DMS114 treated with DMSO at 0.1 percent for 48 hours (cell line): Measurements from ENCODE around the gene ENTREP3.
"Not testable (repeated sequence)": the region's sequence is repeated elsewhere in the genome, so short reads cannot be mapped to it uniquely, and the experiment has no call there.

ENCODE experiments used
- DNase-seq: peaks from one replicate; lab custom pipeline; 2025; ENCODE audit not compliant: unreplicated experiment; lab: John Stamatoyannopoulos, UW

Gene ENTREP3, protein sequence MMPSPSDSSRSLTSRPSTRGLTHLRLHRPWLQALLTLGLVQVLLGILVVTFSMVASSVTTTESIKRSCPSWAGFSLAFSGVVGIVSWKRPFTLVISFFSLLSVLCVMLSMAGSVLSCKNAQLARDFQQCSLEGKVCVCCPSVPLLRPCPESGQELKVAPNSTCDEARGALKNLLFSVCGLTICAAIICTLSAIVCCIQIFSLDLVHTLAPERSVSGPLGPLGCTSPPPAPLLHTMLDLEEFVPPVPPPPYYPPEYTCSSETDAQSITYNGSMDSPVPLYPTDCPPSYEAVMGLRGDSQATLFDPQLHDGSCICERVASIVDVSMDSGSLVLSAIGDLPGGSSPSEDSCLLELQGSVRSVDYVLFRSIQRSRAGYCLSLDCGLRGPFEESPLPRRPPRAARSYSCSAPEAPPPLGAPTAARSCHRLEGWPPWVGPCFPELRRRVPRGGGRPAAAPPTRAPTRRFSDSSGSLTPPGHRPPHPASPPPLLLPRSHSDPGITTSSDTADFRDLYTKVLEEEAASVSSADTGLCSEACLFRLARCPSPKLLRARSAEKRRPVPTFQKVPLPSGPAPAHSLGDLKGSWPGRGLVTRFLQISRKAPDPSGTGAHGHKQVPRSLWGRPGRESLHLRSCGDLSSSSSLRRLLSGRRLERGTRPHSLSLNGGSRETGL

DNA sequence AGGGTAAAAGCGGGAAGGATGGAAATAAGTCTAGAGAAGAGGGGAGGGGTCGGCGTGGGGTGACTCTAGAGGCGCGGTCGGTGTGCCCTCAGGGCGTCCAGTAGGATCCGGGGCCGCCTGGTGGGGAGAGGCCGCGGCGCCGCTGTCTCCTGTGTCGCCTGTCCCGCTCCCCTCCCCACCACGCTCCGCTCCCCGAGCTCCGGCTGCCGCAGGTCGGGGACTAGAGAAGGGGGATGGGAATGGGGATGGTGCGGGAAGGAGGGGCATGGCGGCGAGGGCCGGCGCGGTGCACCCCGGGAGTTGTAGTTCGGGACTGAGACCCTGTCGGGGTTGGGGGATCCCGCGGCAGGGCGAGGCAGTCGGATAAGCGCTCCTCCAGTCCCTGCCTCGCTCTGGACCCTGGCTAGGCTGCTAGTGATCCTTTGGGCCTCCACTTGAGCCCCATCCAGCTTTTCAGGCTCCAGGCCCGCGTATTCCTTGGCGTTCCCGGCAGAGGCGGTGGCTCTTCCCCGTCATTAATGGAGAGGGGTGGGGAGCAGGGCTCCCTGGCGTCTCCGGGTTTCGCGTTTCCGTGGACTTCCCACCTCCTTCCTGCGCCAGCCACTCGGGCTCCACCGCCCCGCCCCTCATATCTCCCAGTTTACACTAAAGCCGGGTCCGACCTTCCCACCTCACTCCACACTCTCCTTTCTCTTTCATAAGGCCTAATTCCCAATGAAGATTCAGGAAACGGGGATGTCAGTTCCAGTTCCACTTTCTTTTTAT is at the start of gene ENTREP3:
ENTREP3 (minus strand) TSS at position 241 of the 765 bp plus-strand sequence. CDS start 606 bp downstream, outside the sequence.
- peak; percentile 88 for DNase-seq

DNA sequence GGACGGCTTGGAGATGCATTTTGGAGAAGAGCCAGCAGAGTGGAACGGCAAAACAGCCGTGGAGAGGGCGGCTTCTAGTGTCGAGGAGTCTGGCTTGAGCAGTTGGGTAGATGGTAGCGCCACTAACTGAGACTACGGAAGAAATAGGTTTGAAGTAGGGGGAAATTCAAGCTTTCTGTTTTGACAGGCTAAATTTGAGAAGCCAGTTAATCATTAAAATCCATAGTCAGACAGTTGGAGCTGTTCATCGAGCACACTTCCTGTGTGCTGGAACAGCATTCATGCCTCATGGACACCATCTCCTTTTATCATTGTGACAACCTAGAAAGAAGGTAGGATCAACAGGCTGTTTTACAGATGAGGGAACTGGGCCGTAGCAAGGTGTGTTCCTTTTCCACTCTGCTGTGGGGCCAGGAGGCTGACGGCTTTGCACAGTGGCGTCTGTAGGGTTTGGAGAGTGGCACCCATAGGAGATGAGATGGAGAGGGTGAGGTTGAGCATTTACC is 49.3 kb upstream of the ENTREP3 start:
- DNase-seq: no peak

DNA sequence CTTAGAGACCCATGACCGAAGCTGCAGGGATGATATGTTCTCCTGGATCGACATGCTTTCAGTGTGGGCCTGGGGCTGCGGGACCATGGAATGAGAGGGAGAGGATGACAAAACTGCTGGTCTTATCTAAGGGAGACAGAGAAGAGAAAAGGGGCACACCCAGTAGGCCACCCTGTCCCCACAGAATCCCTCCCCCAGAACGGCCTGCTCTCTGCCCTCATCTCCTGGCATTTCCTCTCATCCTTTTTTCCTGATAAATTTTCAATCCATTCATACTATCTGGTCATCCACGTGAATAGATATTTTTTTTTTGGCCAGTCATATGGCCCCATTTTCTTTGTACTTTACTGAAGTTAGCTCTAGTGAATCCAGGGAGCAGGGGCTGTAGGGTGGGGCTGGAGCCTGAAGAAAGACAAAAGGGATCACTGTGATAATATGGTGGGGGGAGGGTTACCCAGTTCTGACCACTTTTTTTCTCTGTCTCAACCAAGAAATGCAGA is 46.1 kb upstream of the ENTREP3 start, which contains the start of gene PKLR:
PKLR (minus strand) TSS at position 97 of the 500 bp plus-strand sequence; CDS start at position 54, 43 bp downstream.
- DNase-seq: no peak

DNA sequence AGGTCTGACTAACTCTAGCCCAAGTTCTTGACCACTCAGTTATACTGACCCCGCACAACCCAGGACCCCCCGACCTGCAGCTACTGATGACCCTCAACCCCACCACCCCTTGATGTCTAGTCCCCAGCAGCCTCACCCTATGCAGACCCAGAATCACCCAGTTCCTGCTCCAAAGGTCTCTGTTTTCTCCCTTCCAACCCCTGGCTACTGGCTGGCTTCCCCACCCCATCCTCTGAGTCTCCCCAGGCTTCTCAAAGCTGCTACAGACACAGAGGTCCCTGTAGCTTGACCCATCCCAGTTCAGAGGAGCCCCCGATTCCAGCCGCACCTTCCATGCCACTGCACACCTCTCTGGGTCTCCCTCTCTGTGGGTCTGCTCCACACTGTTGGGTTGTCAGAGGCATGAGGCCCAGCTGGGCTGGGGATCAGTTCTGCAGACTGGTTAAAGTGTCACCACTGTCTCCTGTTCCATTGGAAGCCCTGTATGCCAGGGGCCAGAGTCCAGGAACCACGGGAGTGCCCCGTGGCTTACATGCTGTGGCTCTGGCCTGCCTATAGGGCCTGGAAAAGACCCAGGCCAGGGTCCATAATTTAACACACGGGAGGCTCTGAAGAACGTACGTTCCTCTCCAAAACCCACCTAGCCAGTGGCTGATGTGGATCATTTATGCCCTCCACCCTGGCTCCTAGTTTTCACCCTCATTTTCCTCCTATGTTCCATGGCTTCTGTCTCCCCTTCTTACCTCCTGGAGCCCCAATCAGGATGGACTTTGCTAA is 45.5 kb upstream of the ENTREP3 start:
- DNase-seq: no peak

DNA sequence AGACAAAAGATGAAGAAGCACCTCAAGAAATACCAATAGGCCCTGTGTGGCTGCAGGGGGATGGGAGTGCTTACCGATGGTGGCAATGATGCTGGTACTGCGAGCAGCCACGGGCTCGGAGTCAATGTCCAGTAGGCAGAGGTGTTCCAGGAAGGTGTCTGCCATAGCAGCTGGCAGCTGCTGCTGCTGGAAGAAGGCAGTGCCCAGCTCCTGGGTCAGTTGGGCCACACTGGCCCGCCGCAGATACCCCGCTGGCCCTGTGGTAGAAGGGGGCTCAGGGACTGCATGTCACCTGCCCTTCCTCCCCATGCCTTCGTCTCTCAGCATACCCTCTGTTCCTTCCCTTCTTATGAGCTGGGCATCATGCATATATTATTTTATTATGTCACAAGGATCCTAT is 44.7 kb upstream of the ENTREP3 start:
- no peak for DNase-seq

DNA sequence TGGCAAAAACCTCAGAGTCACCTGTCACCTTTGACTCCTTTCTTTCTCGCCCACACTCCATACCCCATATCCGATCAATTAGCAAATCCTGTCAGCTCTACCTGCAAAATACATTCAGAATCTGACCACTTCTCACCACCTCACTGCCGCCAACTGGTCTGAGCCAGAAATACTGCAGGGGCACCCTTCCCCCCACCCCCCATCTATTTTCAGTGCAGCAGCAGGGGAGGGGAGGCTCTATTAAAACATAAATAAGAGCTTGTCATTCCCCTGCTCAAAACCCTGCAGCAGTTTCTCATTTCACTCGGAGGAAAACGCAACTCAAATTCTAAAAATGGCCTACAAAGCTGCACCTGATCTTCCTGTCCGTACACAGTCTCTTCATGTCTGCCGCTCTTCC is 42.1 kb upstream of the ENTREP3 start:
- DNase-seq: no peak

DNA sequence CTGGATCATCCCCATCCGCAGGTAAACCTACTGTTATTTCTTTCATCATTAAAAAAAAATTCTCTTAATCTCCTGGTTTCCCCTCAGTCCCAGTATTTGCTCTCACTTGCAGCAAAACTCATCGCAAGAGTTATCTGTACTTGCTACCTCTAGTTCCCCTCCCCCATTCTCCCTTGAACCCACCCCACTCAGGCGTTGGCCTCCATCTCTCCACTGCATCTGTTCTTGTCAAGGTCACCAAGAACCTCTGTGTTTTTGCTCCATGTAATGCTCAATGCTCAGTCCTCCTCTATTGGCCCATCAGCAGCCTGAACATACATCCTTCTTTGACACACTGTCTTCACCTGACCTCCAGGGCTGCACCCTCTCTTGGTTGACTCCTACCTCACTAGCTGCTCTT is 41.4 kb upstream of the ENTREP3 start:
- DNase-seq: no peak

DNA sequence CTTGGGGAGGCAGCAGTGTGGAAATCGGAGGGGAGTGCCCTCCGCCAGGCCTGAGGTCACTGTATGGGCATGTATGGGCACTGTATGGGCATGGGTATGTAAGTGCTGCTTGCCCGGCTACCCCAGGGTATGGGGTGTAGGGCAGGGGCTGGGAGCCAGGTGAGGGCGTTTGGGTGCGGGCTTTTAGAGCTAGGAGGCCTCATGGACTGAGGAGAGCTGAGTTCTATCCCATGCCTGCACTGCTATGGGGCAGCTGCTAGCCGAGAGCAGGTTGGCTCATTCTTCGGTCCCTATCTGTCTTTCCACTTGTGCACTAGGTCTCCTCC is 40.6 kb upstream of the ENTREP3 start:
- no peak for DNase-seq

DNA sequence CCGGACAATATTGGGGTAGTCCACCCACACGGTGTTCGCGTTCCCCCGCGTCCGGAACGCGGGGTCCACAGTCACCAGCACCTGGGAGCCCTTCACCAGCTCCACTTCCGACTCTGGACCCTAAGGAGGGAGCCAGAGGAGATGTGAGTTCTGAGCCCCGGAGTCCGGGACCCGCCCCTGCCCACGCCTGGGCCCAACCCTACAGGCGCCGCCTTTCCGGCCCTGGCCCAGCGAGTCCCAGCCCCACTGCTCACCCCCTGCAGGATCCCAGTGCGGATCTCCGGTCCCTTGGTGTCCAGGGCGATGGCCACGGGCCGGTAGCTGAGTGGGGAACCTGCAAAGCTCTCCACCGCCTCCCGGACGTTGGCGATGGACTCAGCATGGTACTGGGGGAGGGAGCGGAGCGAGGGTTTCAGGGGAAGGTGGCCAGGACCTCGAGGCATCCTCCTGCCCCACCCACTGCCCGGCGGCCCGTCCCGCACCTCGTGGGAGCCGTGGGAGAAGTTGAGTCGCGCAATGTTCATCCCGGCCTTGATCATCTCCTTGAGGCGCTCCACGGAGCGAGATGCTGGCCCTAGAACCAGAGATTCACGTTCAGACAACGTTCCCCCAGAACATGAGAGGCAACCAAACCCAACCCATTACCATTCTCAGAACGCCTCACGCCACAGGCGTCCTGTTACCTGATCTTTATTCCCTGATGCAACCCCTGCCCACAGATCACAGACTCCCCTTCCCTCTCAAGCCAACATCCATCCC is 40.1 kb upstream of the ENTREP3 start:
- DNase-seq: no peak

DNA sequence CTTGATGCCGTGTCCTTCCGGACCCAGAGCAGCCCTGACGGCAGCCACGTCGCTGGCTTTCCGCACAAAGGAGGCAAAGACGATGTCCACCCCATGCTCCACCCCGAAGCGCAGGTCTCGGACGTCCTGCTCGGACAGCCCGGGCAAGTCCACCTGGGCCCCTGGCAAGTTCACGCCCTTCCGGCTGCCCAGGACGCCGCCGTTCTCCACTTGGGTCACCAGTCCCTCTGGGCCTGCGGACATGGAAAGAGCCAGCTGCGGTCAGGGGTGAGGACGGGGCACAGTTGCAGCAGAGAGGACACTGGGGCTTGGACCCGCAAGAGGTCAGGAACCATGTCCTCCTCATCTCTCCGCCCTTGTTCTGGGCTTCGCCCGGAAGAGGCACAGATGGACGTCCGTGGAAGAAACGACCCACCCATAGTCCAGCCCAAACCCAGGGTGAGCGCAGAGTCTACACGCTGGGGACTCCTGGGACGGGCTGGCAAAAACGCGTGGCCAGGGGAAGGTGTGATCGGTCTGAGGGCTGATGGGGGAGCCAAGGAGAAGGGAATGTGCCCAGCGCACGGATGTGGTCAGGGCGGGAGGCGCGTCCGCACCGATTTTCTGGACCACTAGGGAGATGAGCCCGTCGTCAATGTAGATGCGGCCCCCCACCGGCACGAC is 39.4 kb upstream of the ENTREP3 start:
- DNase-seq: no peak

DNA sequence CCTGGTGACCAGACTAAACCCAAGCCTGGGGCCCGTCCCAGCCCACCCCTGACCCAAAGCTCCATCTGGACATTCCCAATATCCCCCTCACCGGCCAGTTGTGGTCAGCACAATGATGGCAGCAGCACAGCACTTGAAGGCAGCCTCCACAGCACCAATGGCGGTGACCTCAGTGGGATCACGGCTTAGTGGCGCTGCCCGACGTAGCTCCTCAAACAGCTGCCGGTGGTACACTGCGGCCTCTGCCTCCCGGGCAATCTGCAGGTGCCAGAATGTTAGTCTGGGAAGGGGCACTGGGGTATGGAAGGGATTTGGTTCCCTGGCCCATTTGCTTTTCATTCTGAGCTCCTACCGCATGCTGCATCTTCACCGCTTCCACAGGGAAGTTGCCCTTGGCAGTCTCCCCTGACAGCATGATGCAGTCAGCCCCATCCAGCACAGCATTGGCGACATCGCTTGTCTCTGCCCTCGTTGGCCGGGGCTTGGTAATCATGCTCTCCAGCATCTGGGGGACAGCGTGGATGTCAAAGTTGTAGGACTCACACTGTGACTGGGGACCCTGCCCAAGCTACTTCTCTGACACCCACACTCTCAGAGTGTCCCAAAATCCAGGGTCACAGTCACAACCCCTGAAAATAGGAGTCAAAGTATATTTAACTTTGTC is 37.9 kb upstream of the ENTREP3 start:
- DNase-seq: no peak

DNA sequence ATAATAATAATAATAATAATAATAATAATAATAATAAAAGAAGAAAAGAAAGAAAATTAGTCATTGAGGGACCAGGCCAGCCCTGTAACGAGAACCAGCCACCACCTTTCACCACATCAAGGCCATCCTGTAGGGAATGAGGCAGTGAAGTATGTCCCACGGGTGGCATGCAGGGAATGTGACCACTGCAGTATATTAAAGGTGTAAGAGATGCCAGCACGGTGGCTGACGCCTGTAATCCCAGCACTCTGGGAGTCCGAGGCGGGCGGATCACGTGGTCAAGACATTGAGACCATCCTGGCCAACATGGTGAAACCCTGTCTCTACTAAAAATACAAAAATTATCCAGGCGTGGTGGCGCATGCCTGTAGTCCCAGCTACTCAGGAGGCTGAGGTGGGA is 35.7 kb upstream of the ENTREP3 start:
- DNase-seq: not testable (repeated sequence)

DNA sequence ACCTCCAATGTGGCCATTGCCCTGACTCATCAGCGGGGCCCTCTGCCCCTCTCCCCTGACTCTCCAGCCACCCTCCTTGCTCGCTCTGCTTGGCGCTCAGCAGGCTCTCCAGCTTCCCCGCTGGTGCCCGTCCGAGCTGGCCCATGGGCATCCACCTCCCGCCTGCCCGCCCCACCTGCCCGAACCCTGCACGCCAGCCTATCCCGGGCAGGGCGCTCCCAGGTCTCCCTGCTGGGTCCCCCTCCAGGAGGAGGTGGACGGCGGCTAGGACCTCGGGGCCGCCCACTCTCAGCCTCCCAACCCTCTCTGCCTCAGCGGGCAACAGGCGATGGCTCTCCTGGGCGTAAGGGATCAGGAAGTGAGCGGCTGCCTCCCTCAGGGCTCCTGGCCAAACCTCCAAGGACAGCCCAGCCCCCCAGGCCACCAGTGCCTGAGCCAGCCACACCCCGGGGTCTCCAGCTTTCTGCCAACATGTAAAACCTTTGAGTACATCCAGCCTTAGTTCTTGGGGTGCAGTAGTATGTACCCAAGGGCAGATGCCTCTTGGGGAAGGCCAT is 32.8 kb upstream of the ENTREP3 start:
- no peak for DNase-seq

DNA sequence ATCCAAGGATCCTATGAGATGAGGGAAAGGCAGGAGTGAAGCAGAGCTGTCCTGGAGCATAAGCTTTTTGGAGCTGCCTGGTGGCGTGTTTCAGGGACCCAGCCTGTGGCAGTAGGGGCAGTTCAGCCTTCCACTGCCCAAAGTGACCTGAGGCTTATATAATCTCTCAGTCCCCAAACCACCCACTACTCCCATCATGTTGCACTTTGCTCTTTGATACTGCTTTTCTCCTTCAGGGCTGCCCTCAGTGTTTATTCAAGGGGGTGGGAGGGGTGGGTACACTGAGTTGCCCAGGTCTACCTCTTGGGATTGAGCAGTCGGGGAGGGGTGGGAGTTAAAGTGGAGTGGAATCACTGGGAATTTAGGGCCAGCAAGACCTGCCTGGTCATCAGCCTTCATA is 31.3 kb upstream of the ENTREP3 start:
- DNase-seq: no peak

DNA sequence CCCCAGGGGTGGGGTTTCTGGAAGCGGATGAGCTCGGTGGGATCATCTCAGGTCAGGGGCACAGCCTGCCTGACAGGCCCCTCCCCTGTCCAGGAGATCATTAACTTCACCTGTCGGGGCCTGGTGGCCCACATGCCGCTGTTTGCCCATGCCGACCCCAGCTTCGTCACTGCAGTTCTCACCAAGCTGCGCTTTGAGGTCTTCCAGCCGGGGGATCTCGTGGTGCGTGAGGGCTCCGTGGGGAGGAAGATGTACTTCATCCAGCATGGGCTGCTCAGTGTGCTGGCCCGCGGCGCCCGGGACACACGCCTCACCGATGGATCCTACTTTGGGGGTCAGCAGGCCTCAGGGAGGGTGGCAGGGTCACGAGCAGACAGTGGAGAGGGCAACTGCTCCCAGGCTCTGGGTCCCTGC is 30.4 kb upstream of the ENTREP3 start:
- DNase-seq: no peak

DNA sequence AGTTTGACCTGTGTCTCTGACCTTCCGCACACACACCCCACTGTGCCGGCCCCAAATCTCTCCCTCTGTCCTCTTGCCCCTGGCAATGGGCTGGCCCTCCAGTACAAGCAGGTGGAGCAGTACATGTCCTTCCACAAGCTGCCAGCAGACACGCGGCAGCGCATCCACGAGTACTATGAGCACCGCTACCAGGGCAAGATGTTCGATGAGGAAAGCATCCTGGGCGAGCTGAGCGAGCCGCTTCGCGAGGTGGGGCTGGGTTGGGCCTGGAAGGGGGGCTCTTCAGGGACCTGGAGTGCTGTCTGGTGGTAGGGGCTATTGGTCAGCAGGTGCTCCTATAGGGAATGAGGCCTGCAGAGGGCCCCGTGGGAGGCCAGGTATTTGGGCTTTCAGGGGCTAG is 29.8 kb upstream of the ENTREP3 start:
- no peak for DNase-seq

DNA sequence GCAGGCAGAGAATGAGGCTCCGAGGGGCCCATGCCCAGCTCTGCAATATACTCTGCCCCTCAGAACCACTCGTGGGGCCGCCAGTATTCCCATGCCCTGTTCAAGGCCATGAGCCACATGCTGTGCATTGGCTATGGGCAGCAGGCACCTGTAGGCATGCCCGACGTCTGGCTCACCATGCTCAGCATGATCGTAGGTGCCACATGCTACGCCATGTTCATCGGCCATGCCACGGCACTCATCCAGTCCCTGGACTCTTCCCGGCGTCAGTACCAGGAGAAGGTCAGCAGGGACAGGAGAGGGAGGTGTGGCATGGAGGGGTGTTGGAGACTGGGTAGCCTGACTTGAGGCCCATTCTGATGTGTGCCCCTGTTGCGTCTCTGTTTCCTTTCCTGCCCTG is 29.2 kb upstream of the ENTREP3 start:
- no peak for DNase-seq

DNA sequence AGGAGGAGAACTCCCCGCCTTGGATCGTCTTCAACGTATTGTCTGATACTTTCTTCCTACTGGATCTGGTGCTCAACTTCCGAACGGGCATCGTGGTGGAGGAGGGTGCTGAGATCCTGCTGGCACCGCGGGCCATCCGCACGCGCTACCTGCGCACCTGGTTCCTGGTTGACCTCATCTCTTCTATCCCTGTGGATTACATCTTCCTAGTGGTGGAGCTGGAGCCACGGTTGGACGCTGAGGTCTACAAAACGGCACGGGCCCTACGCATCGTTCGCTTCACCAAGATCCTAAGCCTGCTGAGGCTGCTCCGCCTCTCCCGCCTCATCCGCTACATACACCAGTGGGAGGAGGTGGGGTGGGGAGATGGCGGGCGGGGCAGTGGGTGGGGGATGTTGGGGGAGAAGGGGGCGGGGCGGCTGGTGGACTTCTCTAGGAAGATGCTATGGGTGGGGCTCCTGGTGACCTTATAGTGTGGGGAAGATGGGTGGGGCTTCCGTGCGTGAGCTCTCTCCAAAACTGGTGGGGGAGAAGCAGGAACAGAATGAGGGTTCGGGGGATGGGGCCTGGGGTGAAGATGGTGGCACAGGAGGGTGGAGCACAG is 27.3 kb upstream of the ENTREP3 start:
- DNase-seq: no peak
